GM18907 (cell line): ENCODE measurements around the gene BMERB1.
"Not testable (repeated sequence)": the region's sequence is repeated elsewhere in the genome, so short reads cannot be mapped to it uniquely, and the experiment has no call there.

Source experiments
- ATAC-seq: cut with Tn5 transposase; IDR thresholded peaks from one replicate; pipeline ENCODE4 v1.9.1; 2021; ENCODE audit warnings: mild to moderate bottlenecking, moderate library complexity; ENCODE audit not compliant: unreplicated experiment

Gene BMERB1

DNA sequence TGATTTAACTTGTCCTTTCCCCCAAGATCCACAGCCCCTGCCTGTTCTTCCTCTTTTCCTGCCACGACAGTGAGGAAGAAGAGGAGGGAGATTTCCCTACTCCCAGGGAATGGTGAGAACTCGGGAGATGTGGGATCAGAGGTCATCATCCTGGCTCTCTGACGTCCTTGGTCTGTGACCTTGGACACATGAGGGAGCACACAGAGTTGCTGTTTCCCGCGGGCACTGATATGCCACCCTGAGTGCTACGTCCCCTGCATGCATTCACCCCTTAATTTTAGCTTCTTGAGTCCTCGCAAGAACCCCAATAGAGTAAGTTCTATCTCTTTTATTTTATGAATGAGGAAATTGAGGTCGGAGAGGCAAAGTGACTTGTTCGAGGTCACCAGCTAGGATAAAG, 85.4 kb downstream of the BMERB1 start:
- no peak for ATAC-seq

DNA sequence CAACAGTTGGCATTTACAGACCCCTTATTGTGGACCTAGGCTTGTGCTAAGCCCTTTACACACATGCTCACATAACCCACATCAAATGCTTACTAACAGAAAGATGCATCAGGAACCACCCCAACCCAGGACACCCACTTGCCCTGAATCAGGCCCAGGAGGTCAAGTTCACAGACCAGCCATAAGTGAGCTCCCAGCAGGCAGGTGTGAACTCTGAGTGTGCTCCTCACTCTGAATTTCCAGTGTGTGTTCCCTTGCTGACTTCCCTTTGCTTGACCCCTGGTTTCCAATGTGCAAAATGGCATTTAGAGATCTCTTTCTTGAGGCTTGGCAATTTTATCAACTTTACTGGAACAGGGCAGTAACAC, 87.0 kb downstream of the BMERB1 start:
- no peak for ATAC-seq

DNA sequence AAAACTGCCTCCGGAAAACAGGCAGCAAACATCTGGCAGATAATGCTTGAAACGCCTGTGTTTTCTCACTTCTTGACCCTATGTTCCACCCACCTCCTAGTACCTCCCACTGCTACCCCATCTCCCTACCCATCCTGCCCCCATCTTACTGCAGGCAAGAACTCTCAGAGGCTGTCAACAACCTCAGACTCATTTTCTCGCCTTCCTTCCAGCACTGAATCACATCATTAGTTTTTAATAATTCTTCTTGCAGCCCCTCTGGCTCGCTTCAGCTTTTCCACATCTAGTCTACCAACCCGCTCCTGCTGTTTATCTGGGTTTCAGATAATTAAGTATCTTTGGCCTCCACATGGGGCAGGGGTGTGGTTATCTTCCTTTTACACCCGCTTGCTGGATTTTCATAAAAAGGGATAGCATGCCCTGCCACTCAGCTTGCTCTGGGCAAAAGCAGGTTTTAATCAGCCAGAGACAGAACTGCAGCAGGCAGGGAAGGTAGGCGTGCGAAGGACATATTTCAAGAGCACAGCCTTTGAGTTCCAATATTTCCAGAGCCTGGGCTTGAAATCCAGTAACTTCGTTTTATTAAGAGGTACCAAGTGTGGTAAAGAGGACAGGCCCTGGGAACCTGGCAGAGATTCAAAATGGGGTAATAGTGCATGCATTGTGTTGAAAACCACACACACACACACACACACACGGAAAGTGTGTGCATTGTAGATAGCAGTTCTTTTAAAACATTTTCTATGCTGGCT, 87.5 kb downstream of the BMERB1 start:
- no peak for ATAC-seq

DNA sequence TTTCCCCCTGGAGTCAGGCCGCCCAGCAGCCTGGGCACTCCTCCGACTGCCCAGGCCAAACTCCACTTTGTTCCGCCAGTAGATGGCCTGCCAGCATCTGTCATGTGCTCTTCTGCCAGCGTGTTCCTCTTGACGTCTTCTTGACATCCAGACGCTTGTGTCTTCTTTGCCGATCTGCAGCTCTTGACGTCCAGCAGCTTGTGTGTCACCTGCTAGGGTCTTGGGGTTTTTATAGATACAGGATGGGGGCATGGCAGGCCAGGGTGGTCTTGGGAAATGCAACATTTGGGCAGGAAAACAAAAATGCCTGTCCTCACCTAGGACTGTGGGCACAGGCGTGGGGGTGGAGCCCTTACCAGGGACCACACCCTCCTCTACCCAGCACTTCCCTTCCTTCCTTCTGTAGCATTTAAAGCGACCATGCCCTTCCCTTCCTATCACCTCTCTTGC, 88.7 kb downstream of the BMERB1 start:
- no peak for ATAC-seq

DNA sequence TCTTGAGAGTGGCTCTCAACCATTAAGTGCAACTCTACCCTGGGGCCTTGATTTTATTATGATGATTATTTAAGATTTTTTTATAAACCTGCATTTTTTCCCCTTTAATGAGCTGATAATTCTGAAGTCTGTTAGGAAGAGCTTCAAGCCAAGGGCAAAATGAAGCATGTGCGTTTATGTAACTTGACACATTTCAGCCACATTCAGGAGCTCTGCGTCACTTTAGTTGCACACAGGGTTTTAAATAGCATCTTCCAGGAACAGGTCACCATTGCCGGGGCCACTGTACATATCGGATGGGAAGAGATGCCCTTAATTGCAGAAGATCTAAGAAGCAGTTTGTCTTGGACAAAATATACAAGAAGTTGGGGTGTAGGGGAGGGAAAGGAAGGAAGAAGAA, 89.6 kb downstream of the BMERB1 start:
- ATAC-seq = no peak

DNA sequence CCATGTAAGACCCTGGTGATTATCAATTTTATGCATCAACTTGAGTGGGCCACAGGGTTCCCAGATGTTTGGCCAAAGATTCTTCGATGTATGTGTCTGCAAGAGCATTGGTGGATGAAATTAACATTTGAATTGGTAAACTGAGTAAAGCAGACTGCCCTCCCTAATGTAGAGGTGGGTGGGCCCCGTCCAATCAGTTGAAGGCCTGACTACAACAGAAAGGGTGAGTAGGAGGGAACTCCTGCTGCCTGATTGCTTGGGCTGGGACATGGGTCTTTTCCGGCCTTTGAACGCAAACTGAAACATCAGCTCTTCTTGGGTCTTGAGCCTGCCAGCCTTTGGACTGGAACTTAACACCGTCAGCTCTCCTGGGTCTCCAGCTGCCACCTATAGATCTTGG, 90.6 kb downstream of the BMERB1 start:
- ATAC-seq = no peak

DNA sequence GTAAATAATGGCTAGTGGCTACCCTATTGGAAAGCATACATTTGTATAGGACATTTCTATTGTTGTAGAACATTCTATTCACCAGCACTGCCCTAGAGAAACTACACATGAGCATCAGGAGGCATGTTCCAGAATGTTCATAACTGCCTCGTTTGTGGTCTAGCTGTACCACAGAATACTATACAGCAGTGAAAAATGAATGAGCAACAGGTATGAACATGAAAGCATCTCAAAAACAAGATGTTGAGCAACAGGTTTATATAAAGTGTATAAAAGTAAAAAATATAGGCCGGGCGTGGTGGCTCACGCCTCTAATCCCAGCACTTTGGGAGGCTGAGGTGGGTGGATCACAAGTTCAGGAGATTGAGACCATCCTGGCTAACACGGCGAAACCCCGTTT, 91.7 kb downstream of the BMERB1 start:
- no peak for ATAC-seq

DNA sequence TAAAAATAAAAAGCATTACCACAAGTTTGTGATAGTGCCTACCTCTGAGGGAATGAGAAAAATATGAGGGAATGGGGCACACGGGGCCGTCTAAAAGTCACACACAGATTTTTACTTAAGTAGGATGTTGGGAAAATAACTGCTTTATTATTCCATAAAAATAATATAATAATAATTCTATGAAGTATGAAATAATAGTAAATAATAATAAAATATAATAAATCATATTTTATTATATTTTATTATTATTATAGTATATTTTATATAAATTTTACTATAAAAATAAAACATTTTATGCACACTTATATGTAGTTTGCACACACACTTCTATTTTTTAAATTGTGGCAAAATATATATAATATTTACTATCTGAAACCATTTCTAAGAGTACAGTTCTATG, 92.3 kb downstream of the BMERB1 start:
- no peak for ATAC-seq

DNA sequence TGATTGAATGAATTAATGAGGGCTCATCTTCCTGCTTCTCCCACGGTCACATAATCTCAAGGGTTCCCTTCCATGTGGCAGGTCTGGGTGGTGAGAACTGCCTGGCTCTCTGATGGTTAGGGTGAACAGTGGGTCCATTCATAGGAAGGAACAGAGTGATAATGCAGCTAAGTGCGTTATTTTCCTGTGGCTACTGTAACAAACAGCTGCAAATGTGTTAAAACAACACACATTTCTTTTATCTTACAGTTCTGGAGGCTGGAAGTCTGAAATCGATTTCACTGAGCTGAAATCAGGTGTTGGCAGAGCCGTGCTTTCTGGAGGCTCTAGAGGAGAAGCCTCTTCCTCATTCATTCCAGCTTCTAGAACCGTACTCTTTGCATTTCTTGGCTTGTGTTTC, 95.3 kb downstream of the BMERB1 start:
- no peak for ATAC-seq

DNA sequence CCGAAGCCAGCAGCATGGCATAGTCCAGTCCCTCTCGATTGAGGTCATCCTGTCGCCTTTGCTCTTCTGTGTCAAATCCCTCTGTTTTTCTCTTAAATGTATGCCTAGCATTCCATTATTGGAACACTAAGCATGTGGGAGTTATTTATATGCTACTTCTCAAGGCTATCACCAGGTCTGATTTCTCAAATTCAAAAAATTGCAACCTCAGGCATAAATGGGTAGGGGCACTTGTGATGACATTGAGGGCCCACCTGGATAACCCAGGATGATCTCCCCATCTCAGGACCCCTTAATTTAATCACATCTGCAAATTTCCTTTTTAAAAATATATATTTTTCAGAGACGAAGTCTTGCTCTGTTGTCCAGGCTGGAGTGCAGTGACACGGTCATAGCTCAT, 95.7 kb downstream of the BMERB1 start:
- no peak for ATAC-seq

DNA sequence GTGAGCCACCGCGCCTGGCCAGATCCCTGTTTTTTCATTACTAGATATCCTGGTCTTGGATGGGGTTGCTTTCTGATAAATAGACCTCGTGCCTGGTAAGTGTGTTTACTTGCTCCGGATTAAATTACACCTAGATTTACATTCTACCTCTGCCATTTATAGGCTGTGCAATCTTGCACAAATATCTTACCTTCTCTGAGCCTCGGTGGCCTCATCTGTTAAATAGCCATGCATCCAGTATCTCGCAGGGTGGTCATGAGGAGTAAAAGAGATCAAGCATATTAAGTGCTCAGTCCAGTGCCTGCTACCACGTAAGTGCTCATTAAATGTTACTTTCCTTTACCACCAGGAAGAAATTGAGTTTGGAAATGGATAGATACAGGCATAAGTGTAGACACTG, 98.4 kb downstream of the BMERB1 start:
- ATAC-seq = no peak

DNA sequence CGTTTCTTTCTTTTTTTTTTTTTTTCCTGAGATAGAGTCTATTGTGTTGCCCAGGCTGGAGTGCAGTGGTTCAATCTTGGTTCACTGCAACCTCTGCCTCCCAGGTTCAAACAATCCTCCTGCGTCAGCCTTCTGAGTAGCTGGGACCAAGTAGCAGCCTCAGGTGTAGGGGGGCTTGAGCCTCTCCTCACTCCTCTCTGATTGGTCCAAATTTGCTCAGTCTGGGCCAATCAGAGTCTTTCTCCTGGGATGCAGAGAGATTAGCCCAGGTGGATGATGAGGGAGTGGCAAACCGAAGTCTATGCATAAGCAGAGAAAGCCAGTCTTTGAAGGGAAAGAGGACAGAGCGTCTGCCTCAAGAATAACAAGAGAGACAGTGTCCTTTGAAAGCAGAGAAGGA, 99.0 kb downstream of the BMERB1 start:
- no peak for ATAC-seq

DNA sequence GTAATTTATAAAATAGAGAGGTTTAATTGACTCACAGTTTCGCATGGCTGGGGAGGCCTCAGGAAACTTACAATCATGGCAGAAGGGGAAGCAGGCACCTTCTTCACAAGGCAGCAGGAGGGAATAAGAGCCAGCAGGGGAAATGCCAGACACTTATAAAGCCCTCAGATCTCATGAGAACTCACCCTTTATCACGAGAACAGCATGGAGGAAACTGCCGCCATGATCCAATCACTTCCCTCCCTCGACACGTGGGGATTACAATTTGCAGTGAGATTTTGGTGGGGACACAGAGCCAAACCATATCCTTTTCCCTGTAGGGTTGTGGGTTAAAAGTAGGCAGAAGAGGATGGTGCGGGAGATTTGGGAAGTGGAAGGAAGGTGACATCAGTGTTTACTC, 101.4 kb downstream of the BMERB1 start:
- no peak for ATAC-seq

DNA sequence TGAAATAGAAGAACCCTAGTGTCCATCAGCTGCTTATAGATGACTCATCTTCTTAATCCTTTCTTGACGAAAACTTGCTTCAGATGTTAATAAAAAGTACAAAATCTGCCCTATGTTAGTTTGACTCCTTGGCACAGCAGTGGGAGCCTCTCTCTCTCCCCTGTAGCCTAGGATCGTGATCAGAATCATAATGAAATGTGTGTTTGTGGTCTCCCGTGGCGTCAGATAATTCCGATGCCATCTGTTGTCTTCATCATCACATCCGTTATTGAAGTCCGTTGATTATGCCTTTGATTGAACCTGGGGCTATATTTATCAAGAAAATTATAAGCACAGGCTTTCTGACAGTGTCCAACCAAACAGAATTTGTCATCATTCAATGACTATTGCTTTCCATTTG, 102.5 kb downstream of the BMERB1 start:
- no peak for ATAC-seq

DNA sequence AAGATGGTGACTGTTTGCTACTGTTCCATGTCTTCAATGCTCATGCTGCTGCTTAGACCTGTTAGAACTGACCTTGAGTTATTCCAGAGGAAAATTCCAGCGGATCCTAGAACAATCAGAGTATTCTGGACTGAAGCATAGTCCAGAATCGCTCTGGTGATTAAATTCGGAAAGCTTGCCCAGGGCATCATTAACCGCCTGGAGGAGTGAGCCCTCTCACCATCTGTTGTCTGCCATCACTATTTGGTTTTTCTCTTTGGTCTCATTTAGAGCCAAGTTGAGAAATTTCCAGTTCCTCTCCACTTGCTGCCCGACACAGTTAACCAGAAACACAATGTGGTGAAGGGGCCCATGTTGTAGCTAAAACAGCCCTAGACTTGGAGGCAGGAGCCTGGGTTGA, 104.1 kb downstream of the BMERB1 start:
- no peak for ATAC-seq

DNA sequence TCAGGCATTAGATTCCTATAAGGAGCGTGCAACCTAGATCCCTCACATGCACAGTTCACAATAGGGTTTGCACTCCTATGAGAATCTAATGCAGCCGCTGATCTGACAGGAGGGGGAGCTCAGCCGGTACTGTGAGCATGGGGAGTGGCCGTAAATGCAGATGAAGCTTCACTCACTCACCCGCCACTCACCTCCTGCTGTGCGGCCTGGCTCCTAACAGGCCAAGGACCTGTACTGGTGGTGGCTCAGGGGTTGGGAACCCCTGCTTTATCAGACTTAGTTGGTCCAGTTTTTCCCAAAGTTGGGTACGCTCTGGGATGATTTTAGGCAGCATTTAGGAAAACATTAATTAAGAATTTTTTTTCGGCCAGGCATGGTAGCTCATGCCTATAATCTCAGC, 104.8 kb downstream of the BMERB1 start:
- no peak for ATAC-seq

DNA sequence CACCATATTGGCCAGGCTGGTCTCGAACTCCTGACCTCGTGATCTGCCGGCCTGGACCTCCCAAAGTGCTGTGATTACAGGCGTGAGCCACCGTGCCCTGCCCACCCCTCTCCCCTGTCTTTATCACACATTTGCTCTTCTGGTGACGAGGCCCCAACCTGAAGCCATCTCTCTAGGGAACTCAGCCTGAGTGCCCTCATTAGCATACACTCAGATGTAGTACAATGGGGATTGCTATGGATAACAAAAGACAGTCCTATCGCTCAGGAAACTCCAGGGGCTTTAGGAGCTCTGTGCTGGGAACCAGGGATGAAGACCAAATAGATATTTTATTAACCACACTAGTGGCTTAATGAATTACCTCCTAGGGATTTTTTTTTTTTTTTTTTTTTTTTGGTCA, 107.9 kb downstream of the BMERB1 start:
- ATAC-seq = no peak

DNA sequence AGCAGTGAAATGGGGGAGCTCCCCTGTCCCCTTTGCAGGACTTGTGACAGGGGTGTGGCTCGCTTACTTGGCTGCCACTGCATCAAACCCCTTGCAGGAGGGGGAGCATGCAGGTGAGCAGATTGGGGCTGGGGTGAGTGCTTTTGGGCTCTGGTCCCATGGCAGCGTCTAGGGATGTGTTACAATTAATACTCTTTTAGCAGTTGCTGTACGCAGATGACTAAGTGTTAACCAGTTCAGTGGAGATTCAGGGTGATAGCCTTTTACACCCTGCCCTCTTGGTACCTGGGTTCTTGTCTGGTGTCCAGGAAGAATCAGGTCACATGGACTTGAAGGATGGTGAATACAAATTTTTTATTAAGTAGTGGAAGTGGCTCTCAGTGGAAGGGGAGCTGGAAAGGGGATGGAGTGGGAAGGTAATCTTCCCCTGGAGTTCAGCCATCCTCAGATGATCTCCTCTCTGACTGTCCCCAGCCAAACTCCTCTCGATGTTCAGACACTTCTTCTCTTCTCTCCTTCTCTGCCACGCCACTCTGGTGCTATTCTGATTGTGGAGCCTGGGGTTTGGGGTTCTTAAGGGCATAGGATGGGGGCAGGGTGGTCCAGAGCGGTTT, 108.5 kb downstream of the BMERB1 start:
- ATAC-seq = no peak

DNA sequence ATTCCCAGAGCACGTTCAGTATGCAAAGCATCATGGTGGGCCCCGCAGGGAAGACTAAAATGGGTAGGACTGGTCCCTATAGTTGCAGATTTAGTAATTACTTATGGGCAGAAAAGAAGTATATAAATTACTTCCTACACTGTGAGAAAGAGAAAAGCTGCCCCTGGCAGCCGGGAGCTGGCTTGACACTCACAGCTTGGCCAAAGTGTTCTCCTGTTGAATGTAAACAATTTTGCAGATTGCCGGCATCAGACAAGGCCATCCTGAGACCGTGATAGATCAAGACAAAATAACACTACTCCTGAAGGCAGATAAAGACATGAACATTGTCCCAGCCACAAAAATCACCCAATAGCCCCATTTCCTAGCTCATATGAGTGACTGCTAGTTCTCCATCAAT, 110.0 kb downstream of the BMERB1 start:
- ATAC-seq = no peak

DNA sequence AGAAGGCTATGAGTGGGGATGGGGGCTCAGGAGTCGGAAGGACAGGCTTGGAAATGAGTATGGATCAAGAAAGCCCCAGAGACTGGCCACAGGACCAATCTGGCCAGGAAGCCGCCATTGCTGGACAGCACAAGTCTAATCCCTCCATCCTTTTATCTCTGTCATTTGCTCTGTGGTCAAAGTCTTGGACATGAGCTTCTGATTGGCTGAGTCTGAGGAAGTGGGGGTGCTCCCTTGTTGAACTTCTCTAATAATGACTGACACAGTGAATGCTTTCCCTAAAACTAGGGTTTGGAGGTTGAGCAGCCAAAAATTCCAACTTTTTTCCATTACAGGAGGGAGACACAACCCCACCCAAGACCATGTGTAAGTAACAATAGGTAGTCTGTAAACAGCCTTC, 111.2 kb downstream of the BMERB1 start:
- no peak for ATAC-seq

DNA sequence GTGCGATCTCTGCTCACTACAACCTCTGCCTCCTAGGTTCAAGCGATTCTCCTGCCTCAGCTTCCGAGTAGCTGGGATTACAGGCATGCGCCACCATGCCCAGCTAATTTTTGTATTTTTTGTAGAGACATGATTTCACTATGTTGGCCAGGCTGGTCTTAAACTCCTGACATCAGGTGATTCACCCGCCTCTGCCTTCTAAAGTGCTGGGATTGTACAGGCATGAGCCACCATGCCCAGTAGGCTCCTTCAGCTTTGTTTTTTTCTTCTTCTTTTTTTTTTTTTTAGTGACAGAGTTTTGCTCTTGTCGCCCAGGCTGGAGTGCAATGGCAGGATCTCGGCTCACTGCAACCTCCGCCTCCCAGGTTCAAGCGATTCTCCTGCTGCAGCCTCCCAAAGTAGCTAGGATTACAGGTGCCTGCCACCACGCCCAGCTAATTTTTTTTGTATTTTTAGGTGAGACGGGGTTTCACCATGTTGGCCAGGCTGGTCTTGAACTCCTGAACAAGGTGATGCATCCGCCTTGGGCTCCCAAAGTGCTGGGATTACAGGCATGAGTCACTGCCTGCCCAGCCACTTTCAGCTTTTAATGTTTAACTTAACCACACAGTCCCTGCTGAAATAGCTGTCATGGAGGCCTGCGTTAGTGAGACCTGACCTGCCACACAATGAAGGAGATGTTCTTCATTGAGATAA, 112.8 kb downstream of the BMERB1 start:
- ATAC-seq = not testable (repeated sequence)

DNA sequence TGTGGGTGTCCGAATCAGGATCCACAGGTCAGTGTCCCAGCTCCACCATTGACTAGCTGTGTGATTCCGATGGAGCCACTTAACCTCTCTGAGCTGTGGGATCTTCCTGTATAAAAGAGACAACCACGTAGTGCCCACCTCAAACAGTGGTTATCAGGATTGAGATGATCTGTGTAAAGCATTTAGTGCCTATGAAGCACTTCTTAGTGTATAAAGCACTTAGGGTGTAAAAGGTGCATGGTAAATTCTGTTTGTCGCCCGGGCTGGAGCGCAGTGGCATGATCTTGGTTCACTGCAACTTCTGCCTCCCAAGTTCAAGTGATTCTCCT, 113.3 kb downstream of the BMERB1 start:
- no peak for ATAC-seq
